ENCODE data around the gene CDC6. TPM values are rescaled to one million over a fixed set of nuclear protein-coding genes. Genes with fewer than 3 reads are reported as not detected.
"Not testable (repeated sequence)": the region's sequence is repeated elsewhere in the genome, so short reads cannot be mapped to it uniquely, and the experiment has no call there.

CDC6 gene
- total RNA-seq, 4 donors from 2014 or later = 2.5 to 21.5 (median 3.4) TPM

- no peak overlapping the region for H3K4me3 ChIP-seq
- no peaks in the 10 kb centered on the region for H3K4me1 ChIP-seq
- H3K9me3 ChIP-seq = no peaks in the 10 kb centered on the region
- H3K27me3 ChIP-seq = no peaks in the 10 kb centered on the region
- DNase-seq = peak in 1 of 3 donors; percentile 5
- H3K36me3 ChIP-seq = no peaks in the 10 kb centered on the region
- TF ChIP-seq CTCF (IDR thresholded peaks at IDR 0.05) (no peak), POLR2A (IDR thresholded peaks at IDR 0.05) (no peak)
- H3K27ac ChIP-seq = no peak overlapping the region
These were observed 8.1 kb downstream of the CDC6 start for GRCh38 chr17:40295488-40296436.

GRCh38 chr17:40297511-40297910, 9.8 kb downstream of the CDC6 start:
- Histone ChIP-seq H3K4me1 (no peaks in the 10 kb centered on the region), H3K9me3 (no peaks in the 10 kb centered on the region), H3K27me3 (no peaks in the 10 kb centered on the region), H3K4me3 (no peak overlapping the region), H3K36me3 (no peaks in the 10 kb centered on the region), H3K27ac (no peak overlapping the region)
- no peak for TF ChIP-seq POLR2A (IDR thresholded peaks at IDR 0.05)
- TF ChIP-seq CTCF (IDR thresholded peaks at IDR 0.05) = no peak
- peak in 1 of 3 donors; percentile 13 for DNase-seq

GRCh38 chr17:40298726-40299125, 11.0 kb downstream of the CDC6 start:
- H3K27ac ChIP-seq = no peak overlapping the region
- TF ChIP-seq CTCF (IDR thresholded peaks at IDR 0.05) (no peak), POLR2A (IDR thresholded peaks at IDR 0.05) (no peak)
- no peak for DNase-seq

GRCh38 chr17:40299159-40299757, 11.6 kb downstream of the CDC6 start:
- H3K36me3 ChIP-seq, H3K4me3 ChIP-seq, H3K27ac ChIP-seq, H3K9me3 ChIP-seq, H3K27me3 ChIP-seq: not testable (repeated sequence)
- peaks cover 0 to 12% (median 0%) of the 10 kb centered on the region in 4 donors for H3K4me1 ChIP-seq
- peak in 1 of 3 donors; percentile 23 for DNase-seq

More at GRCh38 chr17:40298726-40299125, 11.0 kb downstream of the CDC6 start:
- peaks cover 0 to 7% (median 0%) of the 10 kb centered on the region in 4 donors for H3K4me1 ChIP-seq
- H3K4me3 ChIP-seq = no peak overlapping the region
- no peaks in the 10 kb centered on the region for H3K9me3 ChIP-seq
- H3K36me3 ChIP-seq = no peaks in the 10 kb centered on the region
- H3K27me3 ChIP-seq = no peaks in the 10 kb centered on the region

GRCh38 chr17:40301315-40301714, 13.6 kb downstream of the CDC6 start:
- no peak overlapping the region for H3K27ac ChIP-seq
- no peak for TF ChIP-seq POLR2A (IDR thresholded peaks at IDR 0.05)
- TF ChIP-seq CTCF (IDR thresholded peaks at IDR 0.05) = peak in 3 of 6 experiments; percentile 55 to 60 (median 60)
- H3K27me3 ChIP-seq = no peaks in the 10 kb centered on the region
- peak in 1 of 3 donors; percentile 63 for DNase-seq
- no peaks in the 10 kb centered on the region for H3K36me3 ChIP-seq
- H3K4me3 ChIP-seq = no peak overlapping the region
- peaks cover 0 to 16% (median 0%) of the 10 kb centered on the region in 4 donors for H3K4me1 ChIP-seq
- no peaks in the 10 kb centered on the region for H3K9me3 ChIP-seq

All from Peyer's patch (tissue), 4 donors.